Adrenal gland (tissue), 5 donors: ENCODE data around the gene LAMB4.

Experiments
- CTCF ChIP-seq, 6 experiments: fragments of 450-650 bp in 4 of 6; fragments of 200-600 bp in 2 of 6; sonication (generic) in 1 of 6; IDR thresholded peaks; 1 replicate in 5 of 6; 2 replicates in 1 of 6; pipeline versions ENCODE4 v1.5.1 to v1.8.0; 2016 to 2021; ENCODE audit warnings: antibody characterized with exemption in 6 of 6, mild to moderate bottlenecking in 2 of 6, moderate library complexity in 1 of 6
- POLR2A ChIP-seq, 2 donors: fragments of 450-650 bp; IDR thresholded peaks; one replicate each; pipeline ENCODE4 v1.6.1; 2017; ENCODE audit warnings: antibody characterized with exemption in 2 of 2, mild to moderate bottlenecking in 2 of 2, moderate library complexity in 1 of 2
- donor health status: DM: no; HTN: no; CAD: no.

- TF ChIP-seq CTCF (IDR thresholded peaks at IDR 0.05) (no peak), POLR2A (IDR thresholded peaks at IDR 0.05) (no peak)
Measured at GRCh38 chr7:108145401-108145800, 15.2 kb upstream of the LAMB4 start.
